DMS 273 treated with DMSO at 0.1 percent for 48 hours (cell line): ENCODE measurements around the gene PDCD7.
"Not testable (repeated sequence)": the region's sequence is repeated elsewhere in the genome, so short reads cannot be mapped to it uniquely, and the experiment has no call there.

Source experiments
- DNase-seq: peaks from one replicate; lab custom pipeline; 2025; lab: John Stamatoyannopoulos, UW

The PDCD7 gene

GRCh38 chr15:65091946-65092770, 41.5 kb downstream of the PDCD7 start:
- DNase-seq = no peak

DNA sequence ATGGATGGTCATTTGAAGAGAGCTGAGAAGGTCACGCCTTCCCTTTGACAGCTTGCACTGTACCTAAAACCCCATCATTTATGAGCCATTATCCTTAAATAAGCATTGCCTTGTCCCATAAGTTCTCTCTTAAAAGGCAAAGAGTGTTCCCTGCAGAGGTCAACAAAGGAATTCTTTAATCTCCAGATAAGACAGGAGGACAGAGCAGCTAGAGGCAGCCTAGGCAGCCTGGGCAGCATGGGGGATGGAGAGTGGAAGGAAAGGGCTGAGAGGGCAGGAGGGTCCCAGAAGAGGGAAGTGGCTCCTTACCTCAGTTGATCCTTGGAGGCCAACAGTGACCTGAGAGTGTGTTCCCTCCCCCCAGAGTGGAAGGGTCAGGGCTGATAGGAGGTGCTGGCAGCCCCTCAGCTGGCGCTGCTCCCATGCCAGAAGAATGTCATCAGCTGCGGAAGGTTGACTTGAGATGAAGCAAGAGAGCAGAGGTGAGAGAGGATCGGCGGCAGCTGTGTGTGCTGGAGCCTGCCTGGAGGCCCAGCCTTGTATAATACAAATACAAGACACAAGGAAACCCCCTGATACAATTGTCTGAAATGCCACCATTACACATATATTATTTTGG, 44.3 kb downstream of the PDCD7 start:
- no peak for DNase-seq

DNA sequence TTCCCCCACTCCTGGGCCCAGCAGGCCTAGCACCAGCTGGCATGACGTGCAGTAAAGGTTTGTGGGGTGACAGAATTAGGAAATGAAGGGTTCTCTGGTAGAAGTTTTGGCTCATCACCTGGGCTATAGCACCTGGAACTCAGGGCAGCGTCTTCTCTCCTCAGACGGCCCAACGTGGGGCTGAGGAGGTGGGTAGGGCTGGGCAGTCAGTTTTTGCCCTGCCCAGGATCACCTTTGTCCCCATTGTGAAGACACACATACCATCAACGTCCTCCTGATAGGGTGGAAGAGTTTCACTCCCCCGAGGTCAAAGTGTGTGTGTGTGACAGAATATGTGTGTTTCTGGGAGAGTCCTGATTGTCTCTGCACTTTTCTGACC, 45.0 kb downstream of the PDCD7 start:
- DNase-seq = no peak

DNA sequence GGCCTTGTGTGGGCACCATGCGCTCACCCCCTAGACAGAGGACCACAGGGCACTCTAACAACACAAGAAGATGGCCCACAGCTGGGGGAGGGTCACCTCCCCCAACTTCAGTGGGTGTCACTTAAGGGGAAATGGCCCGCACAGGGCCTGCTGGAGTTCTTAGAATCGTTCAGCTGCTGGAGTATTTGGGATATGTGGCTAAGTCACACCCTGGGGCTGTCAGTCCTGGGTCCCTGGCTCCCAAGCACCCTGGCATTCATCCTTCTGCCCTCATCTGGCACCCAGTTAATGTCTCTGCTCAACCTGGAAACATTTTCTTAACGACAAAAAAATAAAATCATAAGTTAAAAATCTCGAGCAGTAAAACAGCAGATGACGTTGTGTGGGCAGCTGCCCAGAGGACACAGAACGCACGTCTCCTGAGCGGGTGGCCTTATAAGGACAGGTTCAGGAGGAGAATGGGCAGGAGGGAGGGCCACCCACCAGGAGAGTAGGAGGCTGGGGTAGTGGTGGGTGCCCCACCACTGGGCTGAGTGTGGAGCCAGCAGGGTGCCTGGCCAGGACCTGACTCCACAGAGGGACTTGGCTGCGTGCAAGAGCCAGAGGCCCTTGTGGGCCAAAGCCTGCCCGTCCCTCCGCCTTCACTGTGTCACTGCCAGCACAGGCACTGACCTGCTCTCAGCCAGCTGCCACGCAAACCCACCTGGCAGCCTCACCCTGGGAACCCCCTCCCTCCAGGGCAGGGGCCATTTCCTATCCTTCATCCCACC, 45.5 kb downstream of the PDCD7 start:
- DNase-seq = no peak

DNA sequence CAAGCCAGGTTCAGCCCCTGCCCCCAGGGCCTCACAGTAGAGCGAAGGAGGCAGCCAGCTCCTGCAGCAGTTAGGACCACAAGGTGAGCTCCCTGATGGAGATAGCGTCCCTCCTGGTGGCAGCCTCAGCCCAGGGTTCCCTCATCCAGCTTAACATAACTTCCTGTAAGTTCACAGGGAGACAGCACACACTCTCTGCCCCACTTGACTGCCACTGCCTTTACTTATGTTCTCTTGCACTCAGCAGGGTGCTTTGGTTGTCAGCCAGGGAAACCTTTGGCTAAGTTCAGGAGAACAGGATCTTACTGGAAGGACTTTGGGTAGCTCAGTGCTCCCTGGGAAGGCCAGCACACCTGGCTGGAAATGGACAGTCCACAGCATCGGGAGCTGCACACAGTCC, 46.2 kb downstream of the PDCD7 start:
- DNase-seq = no peak

DNA sequence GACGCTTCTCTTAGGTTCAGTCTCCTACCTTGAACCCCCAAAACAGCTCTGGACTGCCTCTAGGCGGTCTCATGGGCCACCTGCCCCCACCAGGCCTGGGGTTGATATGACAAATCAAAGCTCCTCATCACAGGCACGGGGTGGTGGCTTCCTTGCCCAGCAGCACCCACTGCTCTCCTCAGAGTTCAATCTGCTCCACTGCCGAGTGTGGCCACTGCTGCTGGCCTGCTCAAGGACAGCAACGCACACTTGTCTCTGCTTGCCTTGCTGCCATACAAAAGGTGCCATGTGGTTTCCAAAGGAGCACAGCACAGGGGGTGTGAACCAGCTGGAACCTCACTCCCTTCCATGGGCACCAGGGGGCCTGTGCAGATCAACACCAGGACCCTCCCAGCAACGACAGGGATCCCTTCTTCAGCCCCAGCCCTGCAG, 46.9 kb downstream of the PDCD7 start:
- peak; percentile 17 for DNase-seq

DNA sequence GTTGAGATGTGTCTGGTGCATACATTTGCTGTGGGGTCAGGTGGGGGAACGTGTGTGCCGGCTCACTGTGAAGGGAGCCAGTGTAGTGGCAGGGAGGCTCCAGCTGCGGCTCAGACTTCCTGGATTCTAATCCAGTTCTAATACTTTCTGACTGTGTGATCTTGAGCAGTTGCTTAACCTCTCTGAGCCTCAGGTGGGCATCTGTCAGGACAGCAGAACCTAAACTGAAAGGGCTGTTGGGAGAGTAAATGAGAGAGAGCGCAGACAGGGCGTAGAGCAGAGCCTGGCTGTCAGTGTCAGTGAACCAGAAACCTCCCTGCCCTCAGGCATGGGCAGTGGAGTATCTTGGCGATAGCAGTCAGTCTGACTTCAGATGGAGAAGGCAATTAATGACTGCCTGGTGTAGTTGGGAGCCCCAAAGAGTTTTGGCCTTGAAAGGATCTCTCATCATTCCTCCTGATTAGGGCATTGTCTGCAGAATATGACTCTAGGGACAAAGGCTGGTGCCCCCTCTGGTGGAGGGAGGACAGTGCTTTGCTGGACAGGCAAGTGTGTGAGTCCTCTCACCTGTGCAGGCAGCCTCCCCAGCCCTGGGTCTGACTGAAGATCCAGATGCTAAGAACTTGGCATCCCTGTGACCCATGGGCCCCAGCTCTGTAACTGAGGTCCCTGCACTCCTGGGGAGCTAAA, 47.5 kb downstream of the PDCD7 start:
- no peak for DNase-seq

GRCh38 chr15:65085207-65085753, 48.3 kb downstream of the PDCD7 start:
- DNase-seq = no peak

GRCh38 chr15:65084500-65085206, 49.0 kb downstream of the PDCD7 start:
- DNase-seq = no peak

GRCh38 chr15:65083262-65083701, 50.3 kb downstream of the PDCD7 start:
- no peak for DNase-seq

DNA sequence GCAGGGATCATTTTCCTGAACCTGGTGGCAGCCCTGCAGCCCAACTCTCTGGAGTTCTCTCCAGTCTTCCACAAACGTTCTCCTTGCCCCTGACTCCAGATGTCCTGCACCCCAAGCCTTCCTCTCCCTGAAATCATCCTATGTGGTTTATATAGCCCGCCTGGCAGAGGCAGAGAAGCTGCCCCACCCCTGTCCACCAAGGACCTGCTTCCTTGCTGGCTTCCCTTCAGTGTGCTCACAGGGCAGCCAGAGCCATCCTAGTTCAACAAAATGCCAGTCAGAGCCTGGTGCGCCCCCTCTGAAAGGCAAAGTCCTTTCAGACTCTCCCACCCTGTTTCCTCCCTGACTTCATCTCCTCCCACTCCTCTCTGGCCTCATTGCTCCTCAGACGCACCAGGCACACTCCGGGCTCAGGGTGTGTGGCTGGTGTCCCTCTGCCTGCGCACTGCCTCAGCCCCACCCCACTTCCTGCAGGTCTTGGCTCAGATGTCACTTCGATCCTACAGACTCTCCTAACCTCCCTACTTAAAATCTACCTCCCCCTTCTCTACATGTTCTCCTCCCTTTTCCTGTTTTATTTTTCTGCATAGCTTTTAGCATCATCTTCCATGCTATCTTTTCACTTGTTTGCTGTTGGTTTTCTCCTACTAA, 51.2 kb downstream of the PDCD7 start:
- no peak for DNase-seq

DNA sequence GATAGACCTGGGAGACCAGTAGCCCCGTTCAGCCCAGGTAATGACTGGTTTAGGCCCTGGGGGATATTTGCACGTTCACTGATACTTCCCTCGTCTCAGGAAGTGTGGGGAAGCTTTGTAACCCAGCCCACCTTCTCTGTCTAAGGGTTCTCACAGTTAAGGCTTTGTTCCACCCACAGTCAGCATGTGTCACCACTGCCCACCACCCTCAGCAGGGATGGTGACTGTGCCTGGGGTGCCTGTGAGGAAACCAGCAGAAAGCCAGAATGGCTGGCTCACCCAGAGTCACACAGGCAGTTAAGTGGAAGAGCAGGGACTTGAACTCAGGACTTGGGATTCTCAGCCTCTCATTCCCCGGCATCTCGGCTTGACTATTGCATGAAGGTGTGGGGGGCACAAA, 51.9 kb downstream of the PDCD7 start:
- DNase-seq = no peak

GRCh38 chr15:65081270-65081669, 52.3 kb downstream of the PDCD7 start:
- DNase-seq = no peak

- no peak for DNase-seq
These were observed 54.0 kb downstream of the PDCD7 start for GRCh38 chr15:65079580-65079979.

GRCh38 chr15:65077981-65078352, 55.6 kb downstream of the PDCD7 start:
- DNase-seq = no peak

- DNase-seq = no peak
These were observed 56.2 kb downstream of the PDCD7 start for GRCh38 chr15:65077291-65077980.

GRCh38 chr15:65076486-65077290, 56.9 kb downstream of the PDCD7 start, which contains the start of gene KBTBD13:
Gene KBTBD13, plus strand, starts transcription at chr15:65076746. Its CDS starts 70 bp downstream, at chr15:65076816.
- DNase-seq = no peak

DNA sequence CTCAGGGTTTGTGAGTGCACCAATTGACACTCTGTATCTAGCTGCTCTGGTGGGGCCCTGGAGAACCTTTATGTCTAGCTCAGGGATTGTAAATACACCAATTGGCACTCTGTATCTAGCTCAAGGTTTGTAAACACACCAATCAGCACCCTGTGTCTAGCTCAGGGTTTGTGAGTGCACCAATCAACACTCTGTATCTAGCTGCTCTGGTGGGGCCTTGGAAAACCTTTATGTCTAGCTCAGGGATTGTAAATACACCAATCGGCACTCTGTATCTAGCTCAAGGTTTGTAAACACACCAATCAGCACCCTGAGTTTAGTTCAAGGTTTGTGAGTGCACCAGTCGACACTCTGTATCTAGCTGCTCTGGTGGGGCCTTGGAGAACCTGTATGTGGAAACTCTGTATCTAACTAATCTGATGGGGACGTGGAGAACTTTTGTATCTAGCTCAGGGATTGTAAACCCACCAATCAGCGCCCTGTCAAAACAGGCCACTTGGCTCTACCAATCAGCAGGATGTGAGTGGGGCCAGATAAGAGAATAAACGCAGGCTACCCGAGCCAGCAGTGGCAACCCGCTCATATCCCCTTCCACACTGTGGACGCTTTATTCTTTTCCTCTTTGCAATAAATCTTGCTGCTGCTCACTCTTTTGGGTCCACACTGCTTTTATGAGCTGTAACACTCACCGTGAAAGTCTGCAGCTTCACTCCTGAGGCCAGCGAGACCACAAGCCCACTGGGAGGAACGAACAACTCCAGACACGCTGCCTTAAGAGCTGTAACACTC, 57.8 kb downstream of the PDCD7 start:
- not testable (repeated sequence) for DNase-seq
